ENCODE measurements around the gene ARRDC4. TPM values are rescaled to one million over a fixed set of nuclear protein-coding genes. Genes with fewer than 3 reads are reported as not detected.

ARRDC4 gene
- total RNA-seq, 2 donors from 2014 or later, result 0.60 to 0.66 TPM

DNA sequence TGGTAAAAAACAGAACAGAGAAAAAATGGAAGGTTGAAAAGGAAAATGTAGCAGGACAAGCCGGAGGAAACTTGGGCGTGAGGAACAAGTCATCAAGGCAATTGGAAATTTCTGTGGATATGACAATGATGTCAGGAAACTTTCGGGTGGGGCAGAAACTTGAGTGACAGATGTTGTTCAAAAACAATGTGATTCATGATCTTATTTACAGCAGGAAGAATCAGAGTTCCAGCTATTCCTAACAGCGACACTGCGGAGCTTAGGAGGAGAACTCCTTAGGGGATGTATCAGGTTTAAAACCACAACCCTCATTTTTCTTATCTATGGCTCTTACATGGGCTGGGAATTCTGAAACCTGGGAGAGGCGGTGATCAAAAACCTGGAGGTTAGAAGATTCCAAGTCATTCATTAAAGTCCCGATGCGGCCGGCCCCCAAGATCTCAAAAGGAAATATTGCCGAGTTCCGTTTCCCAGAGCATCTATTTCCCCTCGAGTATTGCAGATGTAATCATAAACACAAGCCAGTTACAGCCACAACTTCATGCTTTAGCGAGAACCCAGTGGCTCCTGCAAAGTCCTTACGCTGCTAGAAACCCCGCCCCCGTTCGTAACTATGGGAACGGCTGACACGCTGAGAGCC lies 659 bp upstream of the ARRDC4 start:
- no peaks in the 10 kb centered on the region for H3K9me3 Mint-ChIP-seq
- no peak for ATAC-seq

DNA sequence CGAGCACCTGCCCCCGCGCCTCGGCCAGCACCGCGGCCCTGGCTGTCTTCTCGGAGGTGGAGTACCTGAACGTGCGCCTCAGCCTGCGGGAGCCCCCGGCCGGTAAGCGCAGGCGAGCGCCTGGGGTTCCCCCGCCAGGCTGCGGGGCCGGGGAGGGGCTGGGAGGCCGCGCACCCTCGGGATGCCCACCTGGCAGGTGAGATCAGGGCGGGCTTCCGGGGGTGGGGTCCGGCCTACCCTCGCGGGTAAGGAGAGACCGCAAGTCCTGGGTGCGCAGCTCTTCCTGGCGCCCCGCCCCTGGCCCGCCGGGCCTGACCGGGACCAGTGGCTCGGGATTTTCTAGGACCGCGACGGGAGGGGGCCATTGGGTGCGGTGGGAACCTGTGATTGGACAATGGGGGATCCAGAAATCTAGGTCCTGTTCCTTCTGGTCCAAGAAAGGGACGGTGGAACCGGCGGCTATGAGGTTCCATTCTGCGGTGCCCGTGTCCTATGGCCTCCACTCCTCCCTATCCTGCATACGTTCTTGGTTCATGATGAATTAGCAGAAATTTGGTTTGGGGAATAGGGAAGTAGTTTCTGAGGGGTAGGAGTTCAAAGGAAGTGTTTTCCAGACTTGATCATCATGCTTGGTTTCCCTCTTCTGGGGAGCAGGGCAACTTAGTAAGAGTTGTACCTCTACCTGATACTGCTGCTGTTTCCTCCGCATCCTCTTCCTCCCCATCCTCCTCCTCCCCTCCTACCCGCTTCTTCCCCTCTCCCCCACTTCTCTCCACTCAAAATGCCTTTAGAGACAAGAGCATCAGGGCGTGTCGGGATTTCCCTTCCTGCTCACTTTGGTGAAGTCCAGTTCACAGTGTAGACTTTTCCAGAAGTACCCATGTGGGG lies 808 bp downstream of the ARRDC4 start:
- ATAC-seq, result no peak
- no peak overlapping the region for H3K27ac Mint-ChIP-seq
- no peaks in the 10 kb centered on the region for H3K9me3 Mint-ChIP-seq
- peak; percentile 10 to 55 for DNase-seq (ENCODE audit: low spot score in 2 of 2)
- peaks cover 0 to 5% of the 10 kb centered on the region in 2 donors for H3K36me3 Mint-ChIP-seq

More for the DNA sequence above, 659 bp upstream of the ARRDC4 start:
- Mint-ChIP-seq H3K27ac (peak overlapping the region; percentile 85 to 87), H3K36me3 (peaks cover 0 to 5% of the 10 kb centered on the region in 2 donors)
- DNase-seq (ENCODE audit: low spot score in 2 of 2), result no peak

GRCh38 chr15:97962263-97962662 lies 1.8 kb downstream of the ARRDC4 start:
- Mint-ChIP-seq H3K9me3 (no peaks in the 10 kb centered on the region), H3K36me3 (peaks cover 0 to 5% of the 10 kb centered on the region in 2 donors), H3K27ac (no peak overlapping the region)
- DNase-seq (ENCODE audit: low spot score in 2 of 2) (no peak), ATAC-seq (no peak)

DNA sequence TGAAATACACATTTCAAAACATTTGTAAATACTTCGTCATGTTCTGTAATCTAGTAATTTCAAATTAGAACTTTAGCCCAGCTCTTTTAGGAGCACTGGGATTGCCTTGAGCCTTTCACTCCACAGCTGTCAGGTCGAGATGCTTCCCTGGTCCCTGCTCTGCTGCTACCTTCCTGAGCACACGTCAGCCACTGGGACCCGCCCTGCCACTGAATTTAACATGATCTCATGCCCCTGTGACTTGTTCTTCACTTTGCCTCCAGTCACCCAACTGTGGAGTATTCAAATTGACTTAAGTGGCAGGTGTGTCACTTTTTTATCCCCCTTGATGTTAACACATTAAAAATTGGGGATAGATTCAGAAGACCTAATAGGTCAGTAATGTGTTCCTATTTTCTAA lies 3.3 kb downstream of the ARRDC4 start:
- ATAC-seq (no peak), DNase-seq (ENCODE audit: low spot score in 2 of 2) (no peak)
- Mint-ChIP-seq H3K9me3 (no peaks in the 10 kb centered on the region), H3K36me3 (peaks cover 0 to 5% of the 10 kb centered on the region in 2 donors), H3K27ac (no peak overlapping the region)

- ATAC-seq (no peak), DNase-seq (ENCODE audit: low spot score in 2 of 2) (no peak)
- Mint-ChIP-seq H3K9me3 (no peaks in the 10 kb centered on the region), H3K36me3 (peaks cover 0 to 5% of the 10 kb centered on the region in 2 donors), H3K27ac (no peak overlapping the region)
Observed at GRCh38 chr15:97966246-97966645, 5.7 kb downstream of the ARRDC4 start.

DNA sequence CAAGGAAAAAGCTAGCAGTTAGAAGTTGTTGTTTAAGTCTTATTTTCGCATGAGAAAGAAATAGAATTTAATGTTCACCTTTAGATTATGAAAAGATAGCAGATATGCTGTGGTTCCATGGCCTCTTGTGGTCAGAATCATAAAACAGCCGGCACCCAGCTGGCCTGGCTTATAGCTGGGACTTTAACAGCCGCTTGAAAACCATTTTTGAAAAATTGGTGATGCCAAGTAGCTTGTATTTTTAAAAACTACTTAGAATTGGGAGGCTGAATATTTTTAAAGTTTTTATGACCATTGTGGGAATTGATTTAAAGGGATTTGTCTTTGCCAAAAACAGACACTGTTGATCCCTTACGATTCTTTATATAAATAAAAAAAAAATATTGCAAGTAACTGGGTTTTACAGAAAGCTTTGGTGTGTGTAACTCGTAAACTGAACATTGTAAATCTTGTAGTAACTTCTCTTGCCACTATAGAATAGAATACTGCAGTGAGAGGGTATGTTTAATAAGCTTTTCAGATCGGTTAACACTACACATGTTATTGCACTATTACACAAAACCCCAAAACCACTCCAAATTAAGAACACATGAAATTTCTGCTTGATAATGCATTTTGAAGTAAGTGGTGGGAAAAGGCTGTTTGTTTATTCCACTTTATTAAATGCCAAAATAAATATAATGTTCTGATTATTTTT lies 6.6 kb downstream of the ARRDC4 start:
- no peak for ATAC-seq
- Mint-ChIP-seq H3K9me3 (no peaks in the 10 kb centered on the region), H3K27ac (no peak overlapping the region), H3K36me3 (peaks cover 0 to 9% of the 10 kb centered on the region in 2 donors)
- DNase-seq (ENCODE audit: low spot score in 2 of 2), result no peak

DNA sequence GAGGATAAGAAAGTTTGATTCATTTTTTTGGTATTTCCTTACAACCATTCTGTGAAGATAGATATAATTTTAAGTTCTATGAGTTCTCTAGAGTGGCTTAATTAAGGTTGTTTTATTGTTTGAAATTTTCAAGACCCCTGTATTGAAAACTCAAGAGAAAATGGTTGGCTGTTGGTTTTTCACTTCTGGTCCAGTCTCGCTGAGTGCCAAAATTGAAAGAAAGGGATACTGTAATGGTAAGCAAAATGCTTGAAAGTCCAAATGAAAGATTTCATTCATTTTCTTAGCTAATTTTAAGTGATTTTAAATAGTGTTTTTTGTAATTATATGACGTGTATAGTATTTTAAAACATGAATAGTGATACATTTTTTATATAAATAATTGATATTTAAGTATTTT lies 7.4 kb downstream of the ARRDC4 start:
- DNase-seq (ENCODE audit: low spot score in 2 of 2) (no peak), ATAC-seq (no peak)
- Mint-ChIP-seq H3K27ac (no peak overlapping the region), H3K36me3 (peaks cover 0 to 9% of the 10 kb centered on the region in 2 donors), H3K9me3 (no peaks in the 10 kb centered on the region)

DNA sequence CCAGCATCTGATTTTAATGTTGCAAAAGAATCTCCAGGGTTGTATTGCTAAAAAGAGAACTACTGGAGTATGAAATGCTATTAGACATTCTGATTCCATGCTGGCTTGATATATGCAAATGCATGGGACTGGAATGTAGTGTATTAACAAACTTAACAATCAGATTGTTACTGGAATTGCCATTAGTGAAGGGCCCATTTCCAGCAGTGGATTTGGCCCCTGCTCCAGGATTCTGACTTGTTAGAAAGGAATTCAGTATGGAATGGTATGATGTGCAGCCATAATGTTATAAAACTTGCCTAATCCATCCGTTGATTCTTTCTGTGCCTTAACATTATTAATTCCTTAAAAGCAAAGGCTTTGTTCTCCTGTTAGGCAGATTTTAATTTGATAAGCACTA lies 7.9 kb downstream of the ARRDC4 start:
- Mint-ChIP-seq H3K36me3 (peaks cover 0 to 9% of the 10 kb centered on the region in 2 donors), H3K9me3 (no peaks in the 10 kb centered on the region), H3K27ac (no peak overlapping the region)
- ATAC-seq (no peak), DNase-seq (ENCODE audit: low spot score in 2 of 2) (no peak)

DNA sequence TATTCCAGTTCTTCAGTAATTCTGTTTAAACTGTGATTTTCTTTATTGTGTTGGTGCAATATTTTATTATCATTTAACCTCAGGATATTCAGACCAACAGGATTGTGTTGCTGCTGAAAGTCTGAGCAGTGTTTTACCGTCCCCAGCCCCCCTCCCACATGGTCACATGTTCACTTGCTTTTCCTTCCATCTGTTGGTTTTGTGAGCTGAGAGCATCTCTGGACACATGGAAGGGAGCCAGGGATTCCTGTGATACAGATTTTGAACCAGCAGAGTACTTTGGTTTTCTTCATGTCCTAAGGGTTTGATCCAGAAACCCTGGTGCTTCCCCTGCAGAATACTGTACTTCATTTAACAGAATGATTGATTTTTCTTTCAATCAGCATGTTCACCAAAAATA lies 11.9 kb downstream of the ARRDC4 start:
- ATAC-seq (no peak), DNase-seq (ENCODE audit: low spot score in 2 of 2) (no peak)
- H3K36me3 Mint-ChIP-seq, result peaks cover 0 to 9% of the 10 kb centered on the region in 2 donors
- H3K27ac Mint-ChIP-seq, result no peak overlapping the region
- H3K9me3 Mint-ChIP-seq, result no peaks in the 10 kb centered on the region

DNA sequence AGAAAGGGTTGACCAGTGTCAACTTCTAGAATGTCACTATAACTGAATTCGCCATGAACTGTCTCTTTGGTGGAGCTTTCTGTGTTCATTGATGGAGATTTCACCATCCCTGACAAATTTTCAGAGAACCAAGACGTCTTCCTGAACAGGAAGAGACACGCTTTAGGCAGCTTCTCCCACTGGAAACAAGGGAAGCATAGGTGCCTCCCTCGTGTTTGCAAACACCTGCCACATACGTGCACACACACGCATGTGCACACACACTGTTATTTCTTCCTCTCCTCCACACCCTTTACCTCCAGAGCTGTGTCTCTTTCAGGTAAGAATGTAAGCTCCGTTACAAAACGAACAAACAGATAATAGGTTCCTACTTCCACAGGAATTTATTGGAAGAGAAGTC lies 15.6 kb downstream of the ARRDC4 start:
- DNase-seq (ENCODE audit: low spot score in 2 of 2) (no peak), ATAC-seq (no peak)
- Mint-ChIP-seq H3K27ac (no peak overlapping the region), H3K36me3 (peaks cover 0 to 5% of the 10 kb centered on the region in 2 donors), H3K9me3 (no peaks in the 10 kb centered on the region)

DNA sequence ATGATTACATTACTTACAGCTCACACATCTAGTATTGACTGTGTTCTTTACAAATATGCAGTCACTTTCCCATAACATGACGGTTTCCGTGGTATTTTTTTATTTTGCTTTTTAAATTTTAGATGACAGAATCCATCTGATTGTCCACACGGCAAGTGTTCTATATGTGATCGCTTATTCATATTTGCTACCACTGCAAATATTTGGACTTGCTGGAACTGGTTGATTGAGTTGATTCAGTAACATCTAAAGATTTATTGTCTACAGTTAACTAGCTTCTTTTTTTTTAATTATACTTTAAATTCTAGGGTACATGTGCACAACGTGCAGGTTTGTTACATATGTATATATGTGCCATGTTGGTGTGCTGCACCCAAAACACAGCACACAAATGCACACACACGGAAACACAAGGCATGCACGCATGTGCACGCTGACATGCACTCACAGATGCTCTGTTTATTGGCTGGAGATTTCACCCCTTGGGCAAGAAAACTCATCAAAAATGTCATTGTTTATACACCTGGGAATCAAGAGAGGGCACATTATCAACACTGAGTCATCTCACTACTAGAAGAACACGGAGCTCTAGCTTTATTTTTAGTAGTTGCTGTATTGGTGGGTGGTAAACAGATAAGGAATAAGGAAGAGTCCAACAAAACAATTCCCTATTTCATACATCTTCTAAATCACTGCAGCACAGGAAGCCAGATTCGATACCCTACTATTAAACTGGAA lies 16.4 kb downstream of the ARRDC4 start:
- Mint-ChIP-seq H3K27ac (no peak overlapping the region), H3K9me3 (no peaks in the 10 kb centered on the region), H3K36me3 (no peaks in the 10 kb centered on the region)
- DNase-seq (ENCODE audit: low spot score in 2 of 2) (no peak), ATAC-seq (no peak)

- no peaks in the 10 kb centered on the region for H3K9me3 Mint-ChIP-seq
- H3K36me3 Mint-ChIP-seq, result no peaks in the 10 kb centered on the region
- DNase-seq (ENCODE audit: low spot score in 2 of 2), result no peak
- no peak for ATAC-seq
- H3K27ac Mint-ChIP-seq, result no peak overlapping the region
Observed at GRCh38 chr15:97977734-97978133, 17.2 kb downstream of the ARRDC4 start.

- ATAC-seq (no peak), DNase-seq (ENCODE audit: low spot score in 2 of 2) (no peak)
- H3K9me3 Mint-ChIP-seq, result no peaks in the 10 kb centered on the region
- no peaks in the 10 kb centered on the region for H3K36me3 Mint-ChIP-seq
- no peak overlapping the region for H3K27ac Mint-ChIP-seq
Observed at GRCh38 chr15:97978401-97979139, 18.1 kb downstream of the ARRDC4 start.

GRCh38 chr15:97979140-97979520 lies 18.6 kb downstream of the ARRDC4 start:
- Mint-ChIP-seq H3K9me3 (no peaks in the 10 kb centered on the region), H3K36me3 (no peaks in the 10 kb centered on the region), H3K27ac (no peak overlapping the region)
- ATAC-seq (no peak), DNase-seq (ENCODE audit: low spot score in 2 of 2) (no peak)

GRCh38 chr15:97981058-97981457 lies 20.6 kb downstream of the ARRDC4 start:
- Mint-ChIP-seq H3K36me3 (peaks cover 2 to 5% of the 10 kb centered on the region in 2 donors), H3K27ac (no peak overlapping the region), H3K9me3 (peaks cover 3 to 9% of the 10 kb centered on the region in 2 donors)
- DNase-seq (ENCODE audit: low spot score in 2 of 2) (no peak), ATAC-seq (no peak)

DNA sequence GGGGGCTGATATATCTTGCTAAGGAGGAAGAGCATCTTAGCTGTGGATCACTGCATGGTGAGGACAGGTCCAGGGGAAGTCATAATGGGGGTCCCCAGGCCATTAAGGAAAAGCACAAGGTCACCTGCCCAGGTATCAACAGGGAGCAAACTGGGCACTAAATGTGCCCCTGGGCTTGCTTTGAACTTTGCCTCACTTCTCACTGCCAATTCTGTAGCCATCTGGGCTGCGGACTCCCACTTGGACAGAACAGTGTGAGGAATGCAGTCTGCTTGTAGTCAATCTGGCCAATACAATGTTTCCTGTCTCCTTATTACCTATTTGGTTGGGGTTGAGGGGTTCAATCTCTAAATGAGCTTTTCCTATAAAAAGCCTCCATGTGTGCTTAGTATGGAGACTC lies 21.3 kb downstream of the ARRDC4 start:
- Mint-ChIP-seq H3K36me3 (peaks cover 8 to 12% of the 10 kb centered on the region in 2 donors), H3K27ac (no peak overlapping the region), H3K9me3 (peaks cover 8 to 16% of the 10 kb centered on the region in 2 donors)
- no peak for ATAC-seq
- no peak for DNase-seq (ENCODE audit: low spot score in 2 of 2)

All from activated naive CD4-positive, alpha-beta T cell treated with anti-CD3 and anti-CD28 coated beads, Interleukin-2, amount 50 U/mL, for 72 hours (primary cell).